IMR-90 (cell line): ENCODE data around the gene SELENOV.

Source experiments
- CEBPB ChIP-seq: IDR thresholded peaks from 2 replicates; pipeline ENCODE4 v1.6.1; 2012; ENCODE audit warnings: low read depth, low read length, improper control_type of control experiment
- MXI1 ChIP-seq: IDR thresholded peaks from 2 replicates; pipeline ENCODE4 v1.6.1; 2012; ENCODE audit warnings: low read depth, mild to moderate bottlenecking, low read length, moderate library complexity, borderline replicate concordance
- POLR2A ChIP-seq: IDR thresholded peaks from 2 replicates; pipeline ENCODE4 v1.6.1; 2012; ENCODE audit warnings: mild to moderate bottlenecking, low read depth, low read length
- RAD21 ChIP-seq: IDR thresholded peaks from 2 replicates; pipeline ENCODE4 v1.6.1; 2012; ENCODE audit warnings: low read length, improper control_type of control experiment
- RCOR1 ChIP-seq: IDR thresholded peaks from 2 replicates; pipeline ENCODE4 v1.6.1; 2012; ENCODE audit warnings: mild to moderate bottlenecking, low read length, improper control_type of control experiment; ENCODE audit not compliant: insufficient replicate concordance
- RFX5 ChIP-seq: IDR thresholded peaks from 2 replicates; pipeline ENCODE4 v1.8.0; 2012; ENCODE audit warnings: low read depth, mild to moderate bottlenecking, low read length, moderate library complexity
- TF ChIP-seq, protein P1 (sequence below): conservative IDR thresholded peaks from 2 replicates; pipeline ENCODE4 v1.5.1; 2012; ENCODE audit warnings: mild to moderate bottlenecking, low read depth, low read length, improper control_type of control experiment

DNA sequence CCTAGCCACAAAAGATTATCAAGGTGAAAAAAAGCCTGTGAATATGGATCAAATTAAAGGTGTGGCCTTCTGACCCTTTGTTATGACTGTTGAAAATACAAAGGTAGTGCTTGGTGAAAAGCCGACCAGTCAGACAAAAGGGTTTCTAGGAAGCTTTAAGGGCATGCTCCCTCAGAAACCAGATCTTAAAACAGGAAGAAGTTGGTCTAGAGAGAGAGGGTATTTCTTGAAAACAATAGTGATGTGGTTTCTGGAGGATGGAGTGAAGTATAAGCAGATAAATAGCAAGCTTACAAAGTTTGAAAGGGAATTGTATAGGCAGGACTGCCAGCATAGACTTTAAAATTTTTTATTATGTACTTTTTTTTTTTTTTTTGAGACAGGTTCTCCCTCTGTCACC, 30.0 kb downstream of the SELENOV start:
- TF ChIP-seq, protein P1, sequence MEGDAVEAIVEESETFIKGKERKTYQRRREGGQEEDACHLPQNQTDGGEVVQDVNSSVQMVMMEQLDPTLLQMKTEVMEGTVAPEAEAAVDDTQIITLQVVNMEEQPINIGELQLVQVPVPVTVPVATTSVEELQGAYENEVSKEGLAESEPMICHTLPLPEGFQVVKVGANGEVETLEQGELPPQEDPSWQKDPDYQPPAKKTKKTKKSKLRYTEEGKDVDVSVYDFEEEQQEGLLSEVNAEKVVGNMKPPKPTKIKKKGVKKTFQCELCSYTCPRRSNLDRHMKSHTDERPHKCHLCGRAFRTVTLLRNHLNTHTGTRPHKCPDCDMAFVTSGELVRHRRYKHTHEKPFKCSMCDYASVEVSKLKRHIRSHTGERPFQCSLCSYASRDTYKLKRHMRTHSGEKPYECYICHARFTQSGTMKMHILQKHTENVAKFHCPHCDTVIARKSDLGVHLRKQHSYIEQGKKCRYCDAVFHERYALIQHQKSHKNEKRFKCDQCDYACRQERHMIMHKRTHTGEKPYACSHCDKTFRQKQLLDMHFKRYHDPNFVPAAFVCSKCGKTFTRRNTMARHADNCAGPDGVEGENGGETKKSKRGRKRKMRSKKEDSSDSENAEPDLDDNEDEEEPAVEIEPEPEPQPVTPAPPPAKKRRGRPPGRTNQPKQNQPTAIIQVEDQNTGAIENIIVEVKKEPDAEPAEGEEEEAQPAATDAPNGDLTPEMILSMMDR = no peak
- TF ChIP-seq POLR2A (no peak), RAD21 (no peak), RFX5 (no peak), CEBPB (no peak), RCOR1 (no peak), MXI1 (no peak)
